Midbrain (tissue), 1 donor: ENCODE results near the gene EXD3.
"Not testable (repeated sequence)": the region's sequence is repeated elsewhere in the genome, so short reads cannot be mapped to it uniquely, and the experiment has no call there.

Source experiments
- DNase-seq: peaks from one replicate; lab custom pipeline; 2025; lab: John Stamatoyannopoulos, UW

The EXD3 gene

DNA sequence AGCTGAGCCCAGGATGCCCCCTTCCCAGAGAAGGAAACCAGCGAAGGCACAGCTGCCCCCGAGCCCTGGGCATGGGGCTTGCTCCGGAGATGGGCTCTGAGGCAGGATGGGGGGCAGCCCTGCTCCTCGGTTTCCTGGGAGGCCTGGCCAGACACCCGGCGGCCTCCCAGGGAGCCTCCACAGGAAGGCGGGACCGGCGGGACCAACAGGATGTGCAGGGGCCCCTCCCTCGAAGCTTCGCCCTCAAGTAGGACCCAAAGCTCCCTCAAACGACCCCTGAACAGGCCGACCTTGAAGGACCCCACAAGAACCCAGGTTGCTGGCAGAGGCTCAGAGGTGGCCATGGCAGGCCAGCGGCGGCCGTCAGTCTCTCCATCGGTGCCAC is 11.7 kb downstream of the EXD3 start:
- no peak for DNase-seq

DNA sequence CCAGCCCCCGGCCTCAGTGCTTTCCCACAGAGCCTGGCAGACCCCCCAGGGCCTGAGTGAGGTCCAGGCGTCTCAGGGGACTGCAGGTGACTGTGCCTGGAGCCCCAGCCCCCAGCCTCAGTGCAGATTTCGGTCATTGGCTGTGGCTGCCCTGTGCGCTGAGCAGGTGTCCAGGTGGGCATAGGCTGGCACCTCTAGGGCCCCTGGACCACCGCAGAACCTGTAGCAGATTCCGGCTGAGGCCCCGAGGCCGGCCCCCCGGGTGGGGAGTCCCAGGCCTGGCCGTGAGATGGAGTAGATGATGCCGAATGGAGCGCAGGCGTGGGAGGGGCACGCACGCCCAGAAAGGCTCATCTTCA is 12.1 kb downstream of the EXD3 start:
- DNase-seq = no peak

DNA sequence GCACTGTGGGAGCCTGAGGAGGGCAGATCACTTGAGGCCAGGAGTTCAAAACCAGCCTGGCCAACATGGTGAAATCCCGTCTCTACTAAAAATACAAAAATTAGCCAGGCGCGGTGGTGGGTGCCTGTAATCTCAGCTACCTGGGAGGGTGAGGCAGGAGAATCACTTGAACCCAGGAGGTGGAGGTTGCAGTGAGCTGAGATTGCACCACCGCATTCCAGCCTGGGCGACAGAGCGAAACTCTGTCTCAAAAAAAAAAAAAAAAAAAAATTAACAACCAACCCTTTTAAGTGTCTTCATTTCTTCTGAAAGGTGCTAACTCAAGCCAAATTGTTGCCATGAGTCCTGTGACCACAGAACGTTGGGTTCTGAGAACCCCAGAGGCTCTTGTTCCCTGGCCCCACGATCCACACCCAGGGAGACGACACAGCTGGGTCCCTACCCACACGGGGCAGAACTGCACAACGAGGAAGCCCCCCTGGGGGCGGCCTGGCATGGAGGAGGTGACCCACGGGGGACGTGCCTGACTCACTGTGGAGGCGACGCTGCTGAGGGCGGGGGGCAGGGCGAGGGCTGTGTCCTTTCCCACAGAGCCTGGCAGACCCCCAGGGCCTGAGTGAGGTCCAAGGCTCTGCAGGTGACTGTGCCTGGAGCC is 12.6 kb downstream of the EXD3 start:
- DNase-seq = not testable (repeated sequence)

DNA sequence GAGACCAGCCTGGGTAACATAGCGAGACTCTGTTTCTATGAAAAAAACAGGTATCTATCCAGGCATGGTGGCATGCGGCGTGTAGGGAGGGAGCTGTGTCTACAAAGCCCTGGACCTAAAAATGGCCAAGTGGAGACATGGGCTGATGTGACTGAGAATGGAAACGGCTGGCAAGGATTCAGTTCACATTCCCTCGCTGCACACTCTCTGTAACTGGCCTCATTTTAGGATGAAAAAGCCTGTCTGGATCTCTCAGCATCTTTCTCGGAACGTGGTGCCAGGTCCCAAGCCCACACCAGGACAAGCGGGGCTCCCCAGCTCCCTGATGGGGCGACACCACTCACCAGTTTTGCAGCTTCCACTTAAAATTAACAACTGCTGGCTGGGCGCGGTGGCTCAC is 13.4 kb downstream of the EXD3 start:
- no peak for DNase-seq

DNA sequence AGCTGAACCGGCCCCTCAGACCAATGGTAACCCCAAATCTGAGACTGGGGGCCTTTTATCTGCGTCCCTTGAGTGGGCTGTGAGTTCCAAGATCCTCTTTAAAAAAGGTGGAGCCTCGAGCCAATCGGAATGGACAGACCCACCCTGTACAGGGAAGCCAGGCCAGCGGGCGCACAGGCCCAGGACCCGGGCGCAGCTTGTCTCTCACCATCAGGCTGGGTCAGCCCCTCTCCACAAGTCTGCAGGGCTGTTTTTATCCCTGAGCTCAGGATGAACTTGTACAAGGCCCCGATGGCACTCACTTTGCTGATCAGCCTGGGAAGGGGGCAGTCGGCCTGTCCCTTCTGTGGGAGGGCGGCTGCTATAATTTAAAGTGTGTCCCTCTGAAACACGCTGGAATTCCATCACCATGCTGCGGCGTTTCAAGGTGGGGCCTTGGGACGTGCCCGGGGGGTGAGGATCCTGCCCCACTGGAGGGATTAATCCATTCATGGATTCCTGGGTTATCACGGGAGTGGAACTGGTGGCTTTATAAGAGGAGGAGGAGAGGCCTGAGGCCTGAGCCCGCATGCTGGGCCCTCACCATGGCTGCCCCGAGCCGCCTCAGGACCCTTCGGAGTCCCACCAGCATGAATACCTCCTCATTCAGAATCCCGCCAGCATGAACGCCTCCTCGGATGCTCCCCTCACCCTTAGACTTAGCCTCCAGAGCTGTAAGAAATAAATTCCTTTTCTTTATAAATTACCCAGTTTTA is 14.1 kb downstream of the EXD3 start:
- no peak for DNase-seq

DNA sequence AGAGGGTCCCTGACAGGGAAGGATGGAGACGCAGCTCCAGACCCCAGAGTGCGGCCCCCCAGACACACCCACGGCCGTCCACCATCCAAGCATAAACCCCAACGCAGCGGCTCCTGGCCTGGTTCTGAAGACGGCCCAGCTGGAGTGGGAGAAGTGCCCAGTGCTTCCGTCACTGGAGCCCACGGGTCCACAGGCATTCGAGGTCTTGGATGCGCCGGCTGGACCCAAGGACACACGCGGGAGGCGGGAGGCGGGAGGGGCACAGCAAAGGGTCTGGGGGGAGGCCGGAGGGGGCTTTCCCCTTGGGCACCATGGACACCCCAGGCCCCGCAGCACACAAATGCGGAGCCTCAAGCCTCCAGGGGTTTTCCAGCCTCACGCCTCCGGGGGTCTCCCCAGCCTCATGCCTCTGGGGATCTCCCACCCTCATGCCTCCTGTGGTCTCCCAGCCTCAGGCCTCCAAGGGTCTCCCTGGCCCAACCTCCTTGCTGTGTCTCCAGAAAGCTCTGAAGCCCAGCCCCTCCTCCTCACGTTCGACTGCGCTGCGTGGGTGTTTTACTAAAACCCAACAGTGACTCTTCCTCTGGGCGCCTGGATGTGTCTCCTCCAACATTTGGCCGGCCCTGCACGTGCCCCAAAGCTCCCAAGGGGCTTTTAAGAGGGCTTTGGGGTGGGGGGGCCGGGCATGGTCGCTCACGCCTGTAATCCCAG is 15.2 kb downstream of the EXD3 start:
- no peak for DNase-seq

DNA sequence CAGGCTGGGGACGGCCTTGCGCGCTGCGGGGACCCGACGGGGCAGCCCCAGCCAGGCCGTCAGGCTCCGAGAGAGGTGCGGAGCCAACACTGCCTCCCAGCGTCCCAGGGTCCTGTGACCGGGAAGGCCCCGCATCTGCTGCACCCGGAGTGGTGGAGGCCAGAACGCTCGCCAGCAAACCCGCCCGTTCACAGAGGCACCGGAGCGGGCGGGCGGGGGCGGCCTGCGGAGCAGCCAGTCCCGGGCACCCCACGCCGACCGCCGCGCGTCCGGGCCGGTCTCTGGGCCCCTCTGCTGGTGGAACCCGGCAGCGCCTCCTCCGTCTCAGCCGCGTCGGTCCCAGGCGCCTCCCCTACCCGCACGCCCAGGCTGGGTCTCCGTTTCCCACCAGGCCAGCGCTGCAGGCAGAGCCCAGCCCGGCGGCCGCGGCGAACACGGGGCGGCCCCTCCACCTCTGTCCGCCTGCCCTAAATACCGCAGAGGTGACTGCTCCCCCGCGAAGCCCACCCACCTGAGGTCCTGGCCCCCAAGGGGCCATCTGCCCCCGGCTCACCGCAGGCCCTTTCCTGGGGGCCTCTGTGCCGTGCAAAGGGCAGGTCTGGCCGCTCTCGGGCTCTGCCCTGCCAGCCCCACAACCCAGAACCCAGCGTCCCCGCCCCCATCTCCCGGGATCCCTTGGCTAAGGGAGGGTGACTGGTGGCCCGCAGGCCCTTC is 15.9 kb downstream of the EXD3 start:
- peak; percentile 47 for DNase-seq

DNA sequence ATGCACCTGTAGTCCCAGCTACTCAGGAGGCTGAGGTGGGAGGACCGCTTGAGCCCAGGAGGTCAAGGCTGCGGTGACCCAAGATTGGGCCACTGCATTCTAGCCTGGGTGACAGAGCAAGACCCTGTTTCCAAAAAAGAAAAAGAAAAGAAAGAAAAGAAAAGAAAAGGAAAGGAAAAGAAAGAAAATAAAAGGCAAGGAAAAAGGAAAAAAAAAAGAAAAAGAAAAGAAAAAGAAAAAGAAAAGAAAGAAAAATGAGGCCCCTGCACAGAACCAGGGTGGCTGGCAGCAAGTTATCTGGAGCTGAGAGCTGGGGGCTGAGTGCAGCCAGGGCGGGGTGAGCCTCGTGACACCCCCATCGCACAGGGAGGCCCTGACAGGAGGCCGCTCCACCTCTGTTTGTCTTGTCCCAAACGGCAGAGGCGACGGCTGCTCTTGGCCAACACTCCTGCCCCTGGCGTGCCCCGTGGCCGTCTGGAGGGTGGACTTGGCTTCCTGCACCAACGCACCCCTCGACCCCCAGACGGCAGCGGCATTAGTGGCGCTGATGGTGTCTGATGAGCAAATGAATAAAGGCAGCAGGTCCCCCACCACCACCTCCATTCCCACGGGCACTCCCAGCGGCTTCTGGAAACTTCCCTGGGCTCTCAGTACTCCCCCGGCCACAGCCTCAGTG is 16.7 kb downstream of the EXD3 start:
- no peak for DNase-seq

DNA sequence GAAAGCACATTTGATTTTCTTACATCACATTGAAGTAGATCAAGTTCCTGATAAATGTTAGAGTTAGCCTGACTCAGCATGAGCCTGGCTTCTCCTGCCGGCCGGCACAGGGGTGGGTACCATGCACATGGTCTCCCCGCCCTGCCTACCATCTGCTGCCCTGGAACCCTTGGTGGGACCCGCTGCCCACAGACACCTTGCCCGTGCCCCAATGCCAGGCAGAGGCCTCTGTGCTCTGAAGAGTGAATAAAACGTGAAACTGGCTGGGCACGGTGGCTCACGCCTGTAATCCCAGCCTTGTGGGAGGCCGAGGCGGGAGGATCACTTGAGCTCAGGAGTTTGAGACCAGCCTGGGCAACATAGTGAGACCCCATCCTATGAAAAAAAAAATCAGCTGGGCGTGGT is 17.3 kb downstream of the EXD3 start:
- DNase-seq = no peak

DNA sequence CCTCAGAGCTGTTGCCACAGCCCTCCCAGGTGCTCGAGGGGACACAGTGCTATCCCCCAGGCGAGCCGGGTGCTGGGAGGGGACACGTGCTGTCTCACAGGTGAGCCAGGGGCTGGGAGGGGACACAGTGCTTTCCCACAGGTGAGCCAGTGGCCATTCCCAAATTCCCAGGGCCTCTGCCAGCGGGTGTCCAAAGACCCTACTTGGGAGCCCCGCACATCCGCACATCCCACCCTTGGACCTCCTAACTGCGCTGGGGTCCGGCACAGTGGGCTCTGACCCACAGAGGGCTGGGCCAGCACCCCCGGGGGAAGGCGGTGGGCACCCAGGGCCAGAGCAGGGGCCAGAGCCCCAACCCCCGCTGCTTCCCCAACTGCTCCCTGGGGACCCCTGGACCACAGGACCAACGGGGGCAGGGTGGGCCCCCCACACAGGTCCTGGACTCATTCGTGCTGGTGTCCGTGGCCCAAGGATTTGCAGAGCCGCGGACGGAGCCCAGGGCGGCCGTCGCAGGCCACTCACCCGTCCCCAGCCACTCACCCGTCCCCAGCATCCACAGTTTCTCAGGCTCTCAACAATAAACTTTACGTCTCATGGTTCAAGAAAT is 17.9 kb downstream of the EXD3 start:
- DNase-seq = no peak

DNA sequence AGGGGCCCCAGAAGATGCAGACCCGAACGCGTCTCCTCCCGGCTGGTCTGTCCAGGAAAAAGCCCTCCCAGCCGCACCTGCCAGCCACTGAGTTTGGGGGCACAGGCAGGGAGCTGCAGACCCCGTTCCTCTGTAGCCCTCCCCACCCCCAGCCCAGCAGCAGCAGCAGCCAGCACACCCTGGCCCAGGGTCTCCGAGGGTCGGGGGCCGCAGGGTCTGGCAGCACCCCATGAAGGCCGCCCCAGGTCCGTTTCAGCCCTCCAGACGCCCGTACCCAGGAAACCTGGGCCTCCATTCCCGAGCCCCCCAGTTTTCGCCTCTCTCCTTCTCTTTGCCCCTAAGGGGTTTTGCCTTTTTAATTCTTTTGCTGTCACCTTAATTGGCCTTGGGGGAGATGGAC is 19.7 kb downstream of the EXD3 start:
- no peak for DNase-seq

DNA sequence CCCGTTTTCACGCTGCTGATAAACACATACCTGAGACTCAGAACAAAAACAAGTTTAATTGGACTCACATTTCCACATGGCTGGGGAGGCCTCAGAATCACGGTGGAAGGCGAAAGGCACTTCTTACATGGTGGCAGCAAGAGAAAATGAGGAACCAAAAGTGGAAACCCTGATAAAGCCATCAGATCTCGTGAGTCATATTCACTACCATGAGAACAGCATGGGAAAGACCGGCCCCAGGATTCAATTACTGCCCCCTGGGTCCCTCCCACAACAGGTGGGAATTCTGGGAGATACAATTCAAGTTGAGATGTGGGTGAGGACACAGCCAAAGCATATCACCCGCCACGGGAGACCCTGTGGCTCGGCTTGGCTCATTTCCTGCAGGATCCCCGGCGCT is 20.2 kb downstream of the EXD3 start:
- DNase-seq = no peak

DNA sequence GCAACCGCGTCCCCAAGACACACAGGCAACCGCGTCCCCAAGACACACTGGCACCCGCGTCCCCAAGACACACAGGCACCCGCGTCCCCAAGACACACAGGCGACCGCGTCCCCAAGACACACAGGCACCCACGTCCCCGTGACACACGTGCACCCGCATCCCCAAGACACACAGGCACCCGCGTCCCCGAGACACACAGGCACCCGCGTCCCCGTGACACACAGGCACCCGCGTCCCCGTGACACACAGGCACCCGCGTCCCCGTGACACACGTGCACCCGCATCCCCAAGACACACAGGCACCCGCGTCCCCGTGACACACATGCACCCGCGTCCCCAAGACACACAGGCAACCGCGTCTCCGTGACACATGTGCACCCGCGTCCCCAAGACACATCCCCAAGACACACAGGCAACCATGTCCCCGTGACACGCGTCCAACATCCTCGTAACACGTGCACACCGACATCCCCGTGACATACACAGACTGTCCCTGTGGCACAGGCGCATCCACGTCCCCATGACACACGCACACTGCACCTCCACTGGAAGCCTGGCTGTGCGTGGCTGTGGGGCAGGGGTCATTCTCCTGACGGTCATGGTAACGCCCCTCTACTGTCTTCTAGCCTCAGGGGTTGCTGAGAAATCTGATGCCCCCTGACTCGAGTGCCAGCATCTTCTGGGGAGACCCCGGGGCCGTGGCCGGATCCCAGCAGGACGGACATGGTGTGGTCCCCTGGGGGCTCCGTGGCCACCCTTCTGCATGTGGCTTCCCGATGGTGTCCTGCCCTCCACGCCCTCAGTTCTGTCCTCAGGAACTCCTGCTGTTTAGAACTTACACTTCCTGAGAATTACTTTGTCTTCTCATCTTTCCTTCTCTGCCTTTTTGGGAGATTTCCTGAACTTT is 24.1 kb downstream of the EXD3 start:
- DNase-seq = no peak

DNA sequence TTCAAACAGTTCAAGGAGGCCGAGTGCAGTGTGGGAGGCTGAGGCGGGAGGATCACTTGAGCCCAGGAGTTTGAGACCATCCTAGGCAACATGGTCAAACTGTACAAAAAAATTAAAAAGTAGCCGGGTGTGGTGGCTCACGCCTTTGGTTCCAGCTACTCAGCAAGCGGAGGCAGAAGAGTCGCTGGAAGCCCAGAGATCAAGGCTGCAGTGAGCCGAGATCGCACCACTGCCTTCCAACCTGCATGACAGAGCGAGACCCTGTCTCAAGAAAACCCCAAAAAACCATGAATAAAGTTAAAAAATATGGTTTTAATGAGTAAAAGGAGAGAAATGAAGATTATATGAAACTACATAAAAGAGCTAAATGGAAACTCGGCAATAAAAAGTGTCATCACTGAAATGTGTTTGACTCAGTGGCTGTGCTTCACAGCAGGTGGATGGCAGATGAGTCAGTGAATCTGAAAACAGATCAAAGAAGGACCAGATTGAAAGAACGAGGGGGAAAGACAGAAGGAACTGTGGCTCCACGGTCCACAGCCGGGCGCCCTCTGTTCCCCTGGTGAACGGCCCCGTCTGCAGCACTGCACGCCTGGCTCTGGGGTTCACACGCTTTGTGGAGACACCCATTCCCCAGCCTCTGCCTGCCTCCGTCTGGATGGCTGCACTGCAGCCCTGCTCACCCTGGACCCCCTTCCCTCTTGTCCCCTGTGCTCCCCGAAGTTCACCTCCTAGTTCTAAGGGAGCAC is 25.1 kb downstream of the EXD3 start:
- DNase-seq = no peak

DNA sequence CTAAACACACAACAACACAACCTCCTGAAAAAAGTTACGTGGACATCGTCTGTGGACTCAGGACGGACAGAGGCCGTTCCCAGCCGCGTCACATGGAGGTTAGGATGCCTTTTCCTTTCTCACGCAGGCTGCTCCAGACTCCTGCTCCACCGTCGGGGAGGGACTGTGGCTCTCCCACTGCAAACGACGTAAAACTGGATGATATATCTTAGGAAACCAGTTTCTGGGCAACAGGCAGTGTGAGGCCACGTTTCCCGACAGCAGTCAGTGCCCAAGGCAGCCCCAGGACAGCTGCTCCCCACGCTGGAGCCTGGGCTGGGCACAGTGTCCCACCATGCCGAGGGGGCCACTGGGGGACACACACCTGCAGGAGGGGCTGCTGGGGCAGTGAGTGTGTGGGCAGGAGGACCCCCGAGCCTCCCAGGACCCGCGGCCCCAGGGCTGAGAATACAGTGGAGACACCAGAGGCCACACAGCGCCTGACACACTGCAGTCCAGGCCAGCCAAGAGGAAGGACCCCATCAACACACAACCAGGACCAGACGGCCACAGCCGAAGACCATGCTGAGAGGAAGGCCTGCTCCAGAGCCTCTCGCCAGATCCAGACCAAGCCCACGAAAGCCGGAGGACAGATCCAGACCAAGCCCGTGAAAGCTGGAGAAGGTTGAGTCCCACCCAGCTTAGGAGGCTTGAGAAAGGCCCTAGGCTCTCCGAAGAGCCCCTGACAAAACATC is 26.2 kb downstream of the EXD3 start:
- DNase-seq = no peak

DNA sequence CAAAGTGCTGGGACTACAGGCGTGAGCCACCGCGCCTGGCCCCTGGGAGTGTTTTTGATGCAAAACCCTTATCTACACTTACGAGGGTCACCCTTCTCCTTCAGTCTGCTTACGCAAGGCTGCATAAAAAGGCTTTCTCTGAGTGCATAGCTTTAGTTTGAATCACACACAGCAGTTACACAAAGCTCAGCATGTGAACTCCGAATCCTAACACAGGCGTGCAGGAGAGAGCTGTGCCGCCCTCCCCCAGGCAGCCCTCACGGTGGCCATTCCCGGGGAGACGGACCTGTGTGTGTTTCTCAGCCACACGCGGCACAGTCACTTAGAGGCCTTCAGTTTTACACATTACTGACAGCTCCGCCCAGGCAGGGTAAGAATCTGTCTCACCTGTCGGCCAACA is 26.7 kb downstream of the EXD3 start:
- no peak for DNase-seq

DNA sequence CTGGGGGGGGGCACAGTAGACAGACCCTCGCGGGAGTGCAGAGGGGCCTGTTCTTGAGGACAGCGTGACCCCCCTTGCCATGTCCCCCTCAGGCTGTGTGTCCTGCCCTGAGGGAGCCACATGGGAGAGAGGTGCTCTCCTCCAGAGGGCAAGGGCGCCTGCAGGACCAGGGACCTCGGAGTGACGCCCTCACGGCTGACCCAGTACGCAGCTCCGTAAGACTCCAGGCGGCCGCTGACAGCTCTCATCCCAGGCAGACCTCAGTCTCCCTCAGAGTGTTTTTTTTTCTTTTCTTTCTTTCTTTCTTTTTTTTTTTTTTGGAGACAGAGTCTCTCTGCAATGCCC is 27.3 kb downstream of the EXD3 start:
- DNase-seq = no peak

DNA sequence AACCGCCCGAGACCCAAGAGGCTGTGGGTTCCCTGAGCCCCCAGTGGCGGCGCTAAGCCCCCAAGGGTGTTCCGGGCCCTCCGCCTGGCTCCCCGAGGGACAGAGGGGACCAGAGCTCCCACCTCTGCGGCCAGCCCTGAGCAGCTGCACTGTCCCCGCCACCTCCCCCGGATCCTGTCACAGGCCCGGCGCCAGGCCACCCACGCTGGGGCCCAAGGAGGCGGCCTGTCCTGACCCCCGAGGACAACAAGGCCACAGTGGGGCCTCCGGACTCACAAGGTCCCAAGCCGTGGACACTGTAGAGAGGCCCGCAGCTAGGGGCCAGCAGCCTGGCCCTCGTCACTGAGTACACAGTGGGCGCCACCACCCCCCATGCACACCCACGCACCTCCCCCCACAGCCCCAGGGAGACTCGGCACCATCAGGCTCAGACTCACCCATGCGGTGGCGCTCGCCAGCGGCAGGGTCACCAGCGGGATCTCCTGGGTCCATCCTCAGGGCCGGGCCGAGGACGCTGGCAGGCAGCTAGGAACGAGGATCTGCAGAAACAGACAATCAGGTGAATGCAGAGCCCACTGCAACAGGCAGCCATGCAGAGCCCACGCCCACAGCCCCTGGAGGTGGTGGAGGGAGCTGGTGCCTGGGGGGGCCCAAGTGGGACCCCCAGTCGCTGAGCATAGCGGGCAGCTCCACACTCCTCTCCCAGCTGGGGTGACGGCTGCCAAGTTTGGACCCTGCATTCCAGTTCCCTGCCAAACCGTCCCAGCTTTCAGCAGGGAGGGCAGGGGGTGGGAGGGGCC is 27.9 kb downstream of the EXD3 start:
- DNase-seq = no peak
